ENCODE results near the gene COMMD7. TPM values are rescaled to one million over a fixed set of nuclear protein-coding genes. Genes with fewer than 3 reads are reported as not detected.

COMMD7 gene
- total RNA-seq, 1 experiment from 2014 or later = 66.1 TPM

GRCh38 chr20:32686530-32687179, 56.6 kb downstream of the COMMD7 start:
- Histone ChIP-seq H4K8ac (replicated peaks; ENCODE audit: insufficient read length, low read depth, low read length) (no peak overlapping the region), H2AK5ac (ENCODE audit: insufficient read length, low read length) (no peak overlapping the region), H3K9ac (ENCODE audit: extremely low read depth, insufficient read length, low read length) (no peak overlapping the region), H4K5ac (ENCODE audit: insufficient read length, low read depth, low read length) (no peak overlapping the region), H3K4ac (ENCODE audit: low read depth, low read length) (no peak overlapping the region), H2BK20ac (ENCODE audit: low read depth, low read length, poor library complexity, severe bottlenecking) (no peak overlapping the region), H3K4me2 (ENCODE audit: insufficient read depth, insufficient read length, low read length) (no peak overlapping the region), H3K18ac (ENCODE audit: insufficient read length, low read depth, low read length) (no peak overlapping the region), H3K56ac (ENCODE audit: insufficient read length, low read depth, low read length) (no peak overlapping the region), H3K9me3 (ENCODE audit: control insufficient read depth, low read depth, low read length) (no peaks in the 10 kb centered on the region), H3K79me1 (ENCODE audit: insufficient read depth, low read depth, low read length, poor library complexity, severe bottlenecking) (no peaks in the 10 kb centered on the region), H3K79me2 (ENCODE audit: insufficient read depth, low read length) (no peaks in the 10 kb centered on the region), H4K20me1 (ENCODE audit: control insufficient read depth, insufficient read depth, insufficient read length) (no peaks in the 10 kb centered on the region), H2AFZ (ENCODE audit: low read length) (no peak overlapping the region), H3K27ac (ENCODE audit: insufficient read length, low read depth, low read length) (no peak overlapping the region), H4K91ac (ENCODE audit: insufficient read length, low read depth, low read length) (no peak overlapping the region), H2BK12ac (ENCODE audit: insufficient read length, low read depth, low read length) (no peak overlapping the region), H3K4me1 (ENCODE audit: insufficient read depth, low read length) (no peaks in the 10 kb centered on the region), H2BK120ac (ENCODE audit: low read depth, low read length, poor library complexity, severe bottlenecking) (no peak overlapping the region), H2BK5ac (ENCODE audit: insufficient read length, low read length) (no peak overlapping the region), H3K23ac (ENCODE audit: insufficient read length, low read depth, low read length) (no peak overlapping the region), H3K23me2 (ENCODE audit: insufficient read length, low read depth, low read length, poor library complexity, severe bottlenecking) (no peaks in the 10 kb centered on the region), H3K27me3 (ENCODE audit: insufficient read depth, low read length) (no peaks in the 10 kb centered on the region), H3K14ac (ENCODE audit: insufficient read depth, low read length) (no peak overlapping the region), H3T11ph (ENCODE audit: low read length) (no peak overlapping the region), H2BK15ac (ENCODE audit: low read depth, low read length) (no peak overlapping the region)
- H3K4me1 Mint-ChIP-seq = peaks cover 18 to 31% of the 10 kb centered on the region in 2 experiments
- no CpG with 5 or more reads among the region's 10 CpGs for WGBS (ENCODE audit: extremely low coverage, insufficient read length, low lambda C conversion rate)
- DNase-seq = no peak
- TF ChIP-seq, protein P1, sequence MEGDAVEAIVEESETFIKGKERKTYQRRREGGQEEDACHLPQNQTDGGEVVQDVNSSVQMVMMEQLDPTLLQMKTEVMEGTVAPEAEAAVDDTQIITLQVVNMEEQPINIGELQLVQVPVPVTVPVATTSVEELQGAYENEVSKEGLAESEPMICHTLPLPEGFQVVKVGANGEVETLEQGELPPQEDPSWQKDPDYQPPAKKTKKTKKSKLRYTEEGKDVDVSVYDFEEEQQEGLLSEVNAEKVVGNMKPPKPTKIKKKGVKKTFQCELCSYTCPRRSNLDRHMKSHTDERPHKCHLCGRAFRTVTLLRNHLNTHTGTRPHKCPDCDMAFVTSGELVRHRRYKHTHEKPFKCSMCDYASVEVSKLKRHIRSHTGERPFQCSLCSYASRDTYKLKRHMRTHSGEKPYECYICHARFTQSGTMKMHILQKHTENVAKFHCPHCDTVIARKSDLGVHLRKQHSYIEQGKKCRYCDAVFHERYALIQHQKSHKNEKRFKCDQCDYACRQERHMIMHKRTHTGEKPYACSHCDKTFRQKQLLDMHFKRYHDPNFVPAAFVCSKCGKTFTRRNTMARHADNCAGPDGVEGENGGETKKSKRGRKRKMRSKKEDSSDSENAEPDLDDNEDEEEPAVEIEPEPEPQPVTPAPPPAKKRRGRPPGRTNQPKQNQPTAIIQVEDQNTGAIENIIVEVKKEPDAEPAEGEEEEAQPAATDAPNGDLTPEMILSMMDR (conservative IDR thresholded peaks at IDR 0.05) = no peak
- peaks cover 2 to 8% (median 6%) of the 10 kb centered on the region in 3 experiments; a peak in 4 of 7 replicates for H3K36me3 Mint-ChIP-seq (ENCODE audit: insufficient read depth in 1 of 3, low read depth in 3 of 3)
- no peak overlapping the region for H3K4me3 Mint-ChIP-seq
- H3K9me3 Mint-ChIP-seq = no peaks in the 10 kb centered on the region; a peak in 1 of 5 replicates
- H3K27ac Mint-ChIP-seq = no peak overlapping the region; a peak in 1 of 7 replicates
- H3K27me3 Mint-ChIP-seq (ENCODE audit: low read depth) = no peaks in the 10 kb centered on the region; the same call in 1 of the 2 replicates
